Nucleus accumbens (tissue), 56 donors: ENCODE measurements around the gene LBR.
"Not testable (repeated sequence)": the region's sequence is repeated elsewhere in the genome, so short reads cannot be mapped to it uniquely, and the experiment has no call there.

Experiments used
- DNase-seq, 56 donors: peaks; one replicate each; lab custom pipeline; 2025; lab: John Stamatoyannopoulos, UW

LBR gene

DNA sequence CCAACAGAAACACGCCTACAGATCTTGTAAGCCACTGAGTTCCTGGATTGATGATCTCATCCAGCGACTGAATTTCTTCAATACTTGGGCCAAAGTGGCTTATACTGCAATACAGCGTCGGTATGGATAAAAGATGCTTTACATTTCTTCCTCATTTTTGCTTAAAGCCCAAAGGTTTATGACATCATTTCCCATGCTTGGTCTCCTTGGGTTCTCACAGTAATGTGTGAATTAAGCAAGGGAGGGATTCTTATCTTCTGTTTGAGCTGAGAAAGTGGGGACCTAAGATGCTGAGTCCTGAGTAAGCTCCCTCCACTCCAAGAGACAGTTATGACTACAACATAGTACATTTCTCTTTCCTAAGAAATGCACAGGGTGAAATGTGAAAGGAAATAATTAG, 39.5 kb downstream of the LBR start:
- DNase-seq: no peak

DNA sequence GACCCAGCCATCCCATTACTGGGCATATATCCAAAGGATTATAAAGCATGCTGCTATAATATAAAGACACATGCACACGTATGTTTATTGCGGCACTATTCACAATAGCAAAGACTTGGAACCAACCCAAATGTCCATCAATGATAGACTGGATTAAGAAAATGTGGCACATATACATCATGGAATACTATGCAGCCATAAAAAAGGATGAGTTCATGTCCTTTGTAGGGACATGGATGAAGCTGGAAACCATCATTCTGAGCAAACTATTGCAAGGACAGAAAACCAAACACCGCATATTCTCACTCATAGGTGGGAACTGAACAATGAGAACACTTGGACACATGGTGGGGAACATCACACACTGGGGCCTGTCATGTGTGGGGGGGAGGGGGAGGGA, 41.0 kb downstream of the LBR start:
- not testable (repeated sequence) for DNase-seq

GRCh38 chr1:225380691-225381090, 47.1 kb downstream of the LBR start:
- DNase-seq: no peak

DNA sequence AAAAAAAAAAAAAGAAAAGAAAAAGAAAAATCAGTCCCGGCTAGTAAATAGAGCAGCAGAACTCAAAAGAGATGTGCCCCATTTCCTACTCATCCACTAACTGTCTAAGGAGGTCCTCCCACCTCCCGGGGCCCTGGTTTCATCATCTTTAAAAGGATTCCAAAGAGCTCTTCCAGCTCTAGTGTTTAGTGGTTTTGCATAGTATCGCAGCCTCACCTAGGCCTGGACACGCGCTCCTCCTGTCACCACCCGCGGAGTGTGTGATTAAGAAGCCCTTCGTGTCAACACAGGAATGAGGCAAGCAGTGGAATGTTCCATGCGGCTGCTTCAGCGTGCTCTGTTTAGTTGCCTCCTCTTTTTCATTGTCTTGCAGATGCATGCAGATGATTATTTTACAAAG, 49.0 kb downstream of the LBR start:
- DNase-seq: no peak

DNA sequence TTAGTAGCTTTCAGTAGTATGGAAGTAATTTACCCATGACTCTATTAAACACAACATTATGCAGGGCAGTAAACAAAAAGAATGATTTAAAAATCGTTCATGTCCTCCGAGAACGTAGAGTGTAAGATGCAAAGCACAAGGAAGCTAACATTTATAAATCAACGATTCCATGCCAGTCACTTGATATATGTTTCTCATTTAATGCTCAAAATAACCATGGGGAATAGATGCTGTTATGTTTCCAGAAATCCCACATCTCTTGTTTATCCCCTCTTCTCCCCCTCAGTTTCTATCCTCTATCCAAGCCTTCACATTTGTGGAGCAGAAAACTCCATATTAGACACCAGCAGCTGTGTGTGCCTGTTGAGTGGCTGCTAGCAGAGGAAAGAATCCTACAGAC, 52.8 kb downstream of the LBR start:
- DNase-seq: no peak

GRCh38 chr1:225373155-225373554, 54.7 kb downstream of the LBR start:
- no peak for DNase-seq

- no peak for DNase-seq
These were observed 56.4 kb downstream of the LBR start for GRCh38 chr1:225371366-225372010.

DNA sequence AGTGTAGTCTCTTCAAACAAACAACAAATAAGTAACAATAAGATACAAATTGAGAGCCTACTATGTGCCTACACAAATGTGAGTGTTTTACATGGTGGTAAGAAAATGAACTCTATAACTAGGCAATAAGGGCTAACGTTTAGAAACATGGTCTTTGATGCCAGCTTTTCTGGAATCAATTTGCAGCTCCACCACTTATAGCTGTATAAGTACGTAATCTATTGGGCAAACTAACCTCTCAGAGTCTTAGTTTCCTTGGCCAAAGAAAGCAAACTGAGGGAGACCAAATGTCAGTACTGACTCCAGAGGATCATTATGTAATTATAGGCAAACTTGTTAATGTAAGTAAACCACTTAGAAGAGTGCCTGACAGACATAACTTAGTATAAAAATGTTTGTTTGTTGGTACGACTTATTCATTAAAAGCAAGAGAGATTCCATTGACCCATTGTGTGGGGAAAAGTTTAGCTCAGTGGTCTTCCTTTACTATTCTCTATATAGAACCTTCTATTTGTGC, 59.7 kb downstream of the LBR start:
- no peak for DNase-seq

DNA sequence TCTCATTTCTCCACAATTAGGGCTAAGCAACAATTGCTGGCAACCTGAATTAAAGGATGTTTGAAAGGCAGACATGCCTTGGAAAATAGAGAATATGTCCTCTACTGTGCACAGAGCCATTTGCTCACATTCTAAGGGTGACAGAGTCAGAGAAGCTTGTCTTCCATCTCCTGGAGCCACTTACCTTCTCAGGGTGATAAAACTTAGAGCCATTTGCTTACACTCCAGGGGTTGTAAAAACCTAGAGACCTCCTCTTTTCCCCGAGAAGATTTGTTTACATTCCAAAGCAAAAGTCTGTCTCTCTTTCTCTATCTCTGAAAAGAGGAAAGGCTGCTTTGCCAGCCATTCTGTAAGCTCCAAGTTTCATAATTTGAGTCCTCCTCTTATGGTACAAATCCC, 61.3 kb downstream of the LBR start:
- DNase-seq: no peak

DNA sequence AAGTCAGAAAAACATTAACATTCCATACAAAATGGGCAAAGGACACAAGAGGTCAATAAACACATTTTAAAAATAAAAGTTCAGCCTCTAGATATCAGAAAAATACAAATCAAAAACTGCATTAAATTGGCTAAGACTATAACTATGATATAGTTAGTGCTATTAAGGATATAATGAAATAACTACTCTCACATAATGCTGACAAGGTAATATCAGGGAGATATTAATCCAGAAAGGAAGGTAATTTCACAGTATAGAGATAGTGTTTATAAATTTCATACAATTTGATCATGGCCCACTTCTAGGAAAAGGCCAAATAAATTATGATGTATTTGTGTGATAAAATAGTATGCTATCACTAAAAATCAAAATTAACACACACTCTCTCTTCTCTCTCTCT, 61.8 kb downstream of the LBR start:
- DNase-seq: no peak

GRCh38 chr1:225364439-225364838, 63.4 kb downstream of the LBR start:
- DNase-seq: no peak

DNA sequence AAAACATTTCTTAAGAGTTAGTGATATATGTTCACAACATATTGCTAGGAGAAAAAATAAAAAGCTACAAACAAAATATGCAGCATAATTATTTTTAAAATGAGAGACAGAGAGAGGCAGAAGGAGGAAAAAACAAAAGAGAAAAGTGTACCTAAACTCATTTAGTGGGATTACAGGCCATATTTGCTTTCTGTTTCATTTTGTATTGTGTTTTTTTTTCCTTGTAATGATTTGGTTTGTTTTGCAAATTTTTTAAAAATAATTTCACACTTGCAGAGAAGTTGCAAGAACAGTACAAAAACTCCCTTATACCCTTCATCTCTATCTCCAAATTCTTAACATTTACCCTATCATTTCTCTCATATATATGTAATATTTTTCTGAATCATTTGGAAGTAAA, 65.0 kb downstream of the LBR start:
- no peak for DNase-seq

DNA sequence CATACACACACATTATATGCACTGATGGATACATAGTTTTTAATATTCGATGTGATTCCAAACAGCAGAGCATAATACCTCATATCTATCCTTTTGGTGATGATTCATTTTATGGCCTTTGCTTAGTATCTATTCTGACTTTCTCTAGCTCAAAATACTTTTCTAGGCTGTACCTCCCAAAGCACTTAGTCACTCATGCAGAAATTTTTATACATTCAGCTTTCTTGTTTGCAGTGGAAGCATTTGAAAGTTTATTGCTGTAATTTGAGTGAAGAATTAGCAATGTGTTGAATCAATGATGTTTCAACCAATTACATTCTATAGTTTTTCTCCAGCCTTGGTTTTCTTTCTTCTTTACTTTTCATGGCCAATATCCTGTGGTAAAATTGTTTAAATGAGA, 66.7 kb downstream of the LBR start:
- DNase-seq: no peak

DNA sequence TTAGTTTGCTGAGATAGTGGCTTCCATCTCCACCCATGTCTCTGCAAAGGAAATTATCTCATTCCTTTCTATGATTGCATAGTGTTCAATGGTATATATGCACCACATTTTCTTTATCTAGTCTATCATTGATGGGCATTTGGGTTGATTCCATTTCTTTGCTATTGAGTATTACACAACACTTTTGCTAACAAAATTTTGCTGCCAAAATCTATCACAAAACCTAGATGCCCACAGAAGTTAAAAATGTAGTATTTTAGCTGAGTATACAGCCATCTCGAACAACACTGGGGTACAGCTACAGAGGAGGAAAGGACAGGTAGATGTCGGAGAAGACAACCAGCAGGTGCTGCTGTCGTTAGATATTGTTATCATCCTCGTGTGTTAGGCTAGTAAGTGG, 67.7 kb downstream of the LBR start:
- no peak for DNase-seq

- no peak for DNase-seq
These were observed 72.0 kb downstream of the LBR start for GRCh38 chr1:225355863-225356262.

GRCh38 chr1:225354906-225355305, 72.9 kb downstream of the LBR start:
- no peak for DNase-seq
